Prostate gland (tissue), 2 donors: ENCODE measurements around the gene DUS3L. TPM values are rescaled to one million over a fixed set of nuclear protein-coding genes. Genes with fewer than 3 reads are reported as not detected.

ENCODE experiments used
- DNase-seq: peaks from one replicate; pipeline ENCODE4 v3.0.0-alpha.2; 2019; ENCODE audit warnings: low spot score
- H3K27ac ChIP-seq, 2 donors: fragments of 200-600 bp; sonication (generic); 2 replicates each; pipeline ENCODE4 v1.5.1; 2017 to 2019
- H3K27me3 ChIP-seq: fragments of 200-600 bp; sonication (generic); replicated peaks from 2 replicates; pipeline ENCODE4 v1.5.1; 2019; ENCODE audit not compliant: insufficient read depth
- H3K36me3 ChIP-seq, 2 donors: fragments of 200-600 bp; sonication (generic); 1 replicate in 1 of 2; 2 replicates in 1 of 2; pipeline versions ENCODE4 v1.5.1 to v1.8.1; 2017 to 2019
- H3K4me1 ChIP-seq: fragments of 200-600 bp; sonication (generic); replicated peaks from 2 replicates; pipeline ENCODE4 v1.5.1; 2019
- H3K4me3 ChIP-seq, 2 donors: fragments of 200-600 bp; sonication (generic); 2 replicates each; pipeline ENCODE4 v1.5.1; 2017 to 2019
- H3K9me3 ChIP-seq: fragments of 200-600 bp; sonication (generic); 2 replicates; pipeline ENCODE4 v1.5.1; 2017
- POLR2A ChIP-seq: fragments of 450-650 bp; IDR thresholded peaks from one replicate; pipeline ENCODE4 v1.6.1; 2016; ENCODE audit warnings: antibody characterized with exemption, mild to moderate bottlenecking
- POLR2AphosphoS5 ChIP-seq: sonication (generic); formaldehyde crosslinking; IDR thresholded peaks from one replicate; pipeline ENCODE4 v1.6.1; 2017; ENCODE audit warnings: antibody characterized with exemption
- WGBS: methylation state at CpG from one replicate; pipeline ENCODE4 v1.1.5; 2018; 5-methylcytosine and 5-hydroxymethylcytosine counted together
- intact Hi-C: fragments of 100-400 bp; cut with DNase I; formaldehyde crosslinking; loops from one replicate; pipeline ENCODE4 v1.14.2; 2022
- total RNA-seq, 2 donors: library from RNA; depleted of rRNA; stranded (reverse); fragments of >200 nt; gene quantifications; one replicate each; pipeline ENCODE4 v1.1.0, GENCODE V29; 2016
- TF ChIP-seq, protein P1 (sequence below), 4 experiments: fragments of 200-600 bp in 2 of 4; fragments of 450-650 bp in 2 of 4; sonication (generic) in 2 of 4; IDR thresholded peaks; 1 replicate in 3 of 4; 2 replicates in 1 of 4; pipeline ENCODE4 v1.5.1; 2016 to 2019; ENCODE audit warnings: antibody characterized with exemption in 4 of 4, mild to moderate bottlenecking in 2 of 4, moderate library complexity in 2 of 4

DUS3L gene
- total RNA-seq, 2 donors from 2014 or later: 43.8 to 57.5 TPM

GRCh38 chr19:5799247-5800241, 8.6 kb upstream of the DUS3L start:
- TF ChIP-seq, protein P1, sequence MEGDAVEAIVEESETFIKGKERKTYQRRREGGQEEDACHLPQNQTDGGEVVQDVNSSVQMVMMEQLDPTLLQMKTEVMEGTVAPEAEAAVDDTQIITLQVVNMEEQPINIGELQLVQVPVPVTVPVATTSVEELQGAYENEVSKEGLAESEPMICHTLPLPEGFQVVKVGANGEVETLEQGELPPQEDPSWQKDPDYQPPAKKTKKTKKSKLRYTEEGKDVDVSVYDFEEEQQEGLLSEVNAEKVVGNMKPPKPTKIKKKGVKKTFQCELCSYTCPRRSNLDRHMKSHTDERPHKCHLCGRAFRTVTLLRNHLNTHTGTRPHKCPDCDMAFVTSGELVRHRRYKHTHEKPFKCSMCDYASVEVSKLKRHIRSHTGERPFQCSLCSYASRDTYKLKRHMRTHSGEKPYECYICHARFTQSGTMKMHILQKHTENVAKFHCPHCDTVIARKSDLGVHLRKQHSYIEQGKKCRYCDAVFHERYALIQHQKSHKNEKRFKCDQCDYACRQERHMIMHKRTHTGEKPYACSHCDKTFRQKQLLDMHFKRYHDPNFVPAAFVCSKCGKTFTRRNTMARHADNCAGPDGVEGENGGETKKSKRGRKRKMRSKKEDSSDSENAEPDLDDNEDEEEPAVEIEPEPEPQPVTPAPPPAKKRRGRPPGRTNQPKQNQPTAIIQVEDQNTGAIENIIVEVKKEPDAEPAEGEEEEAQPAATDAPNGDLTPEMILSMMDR (IDR thresholded peaks at IDR 0.05): no peak
- TF ChIP-seq POLR2AphosphoS5 (no peak), POLR2A (no peak)
- Histone ChIP-seq H3K27me3 (no peaks in the 10 kb centered on the region), H3K36me3 (no peaks in the 10 kb centered on the region), H3K4me1 (no peaks in the 10 kb centered on the region), H3K27ac (no peak overlapping the region), H3K9me3 (no peaks in the 10 kb centered on the region), H3K4me3 (no peak overlapping the region)
- intact Hi-C loops: no loop called here
- no peak for DNase-seq
- 65% methylated on average over 37 of the region's 37 CpGs for WGBS

- Histone ChIP-seq H3K4me1 (no peaks in the 10 kb centered on the region), H3K9me3 (no peaks in the 10 kb centered on the region), H3K27me3 (no peaks in the 10 kb centered on the region), H3K4me3 (no peak overlapping the region), H3K36me3 (no peaks in the 10 kb centered on the region), H3K27ac (no peak overlapping the region)
- intact Hi-C loops: no loop called here
- TF ChIP-seq, protein P1 (IDR thresholded peaks at IDR 0.05): no peak
- TF ChIP-seq POLR2AphosphoS5: no peak
- TF ChIP-seq POLR2A: no peak
- WGBS: 86% methylated on average over 8 of the region's 8 CpGs
- DNase-seq: no peak
These were observed 7.3 kb upstream of the DUS3L start for GRCh38 chr19:5798244-5798643.

DNA sequence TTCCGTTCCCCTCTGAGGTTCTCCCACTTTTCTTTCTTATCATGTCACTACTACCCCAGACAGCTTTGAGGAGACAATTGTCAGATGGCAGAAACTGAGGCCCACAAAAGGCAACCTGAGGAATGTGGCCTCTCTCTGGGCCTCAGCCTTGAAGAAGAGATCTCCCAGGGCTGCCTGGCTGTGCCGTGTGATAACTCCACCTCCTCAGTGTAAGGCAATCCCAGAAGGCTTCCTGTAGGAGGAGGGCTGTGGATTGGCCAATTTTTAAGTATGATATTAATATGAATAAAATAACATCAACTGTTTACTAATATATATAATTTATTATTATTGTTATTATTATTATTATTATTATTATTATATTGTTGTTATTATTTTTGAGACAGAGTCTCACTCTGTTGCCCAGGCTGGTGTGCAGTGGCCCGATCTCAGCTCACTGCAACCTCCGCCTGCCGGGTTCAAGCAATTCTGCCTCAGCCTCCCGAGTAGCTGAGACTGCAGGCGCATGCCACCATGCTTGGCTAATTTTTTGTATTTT, 4.5 kb upstream of the DUS3L start:
- no peak for DNase-seq
- no peak overlapping the region for H3K4me3 ChIP-seq
- no peaks in the 10 kb centered on the region for H3K4me1 ChIP-seq
- no peaks in the 10 kb centered on the region for H3K9me3 ChIP-seq
- no peak overlapping the region for H3K27ac ChIP-seq
- H3K36me3 ChIP-seq: no peaks in the 10 kb centered on the region
- intact Hi-C loops: no loop called here
- no peak for TF ChIP-seq POLR2AphosphoS5
- TF ChIP-seq, protein P1 (IDR thresholded peaks at IDR 0.05): no peak
- TF ChIP-seq POLR2A: no peak
- WGBS: 95% methylated on average over 7 of the region's 7 CpGs
- no peaks in the 10 kb centered on the region for H3K27me3 ChIP-seq

DNA sequence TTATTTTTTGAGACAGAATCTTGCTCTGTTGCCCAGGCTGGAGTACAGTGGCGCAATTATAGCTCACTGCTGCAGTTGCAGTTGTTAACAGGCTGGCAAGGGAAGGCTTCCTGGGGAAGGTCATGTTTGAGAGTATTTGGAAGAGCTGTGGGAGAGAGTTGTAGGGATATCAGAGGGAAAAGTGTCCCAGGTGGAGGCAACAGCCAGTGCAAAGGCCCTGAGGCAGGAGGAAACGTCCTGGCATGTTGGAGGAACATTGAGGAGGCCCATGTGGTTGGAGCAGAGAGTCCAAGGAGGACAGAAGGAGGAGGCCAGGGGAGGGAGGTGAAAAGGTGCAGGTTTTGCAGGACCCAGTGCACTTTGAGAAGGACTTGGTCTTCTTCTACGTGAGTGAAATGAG, 2.2 kb upstream of the DUS3L start:
- H3K4me1 ChIP-seq: no peaks in the 10 kb centered on the region
- DNase-seq: no peak
- no peaks in the 10 kb centered on the region for H3K27me3 ChIP-seq
- H3K9me3 ChIP-seq: no peaks in the 10 kb centered on the region
- TF ChIP-seq POLR2A: no peak
- TF ChIP-seq, protein P1 (IDR thresholded peaks at IDR 0.05): no peak
- TF ChIP-seq POLR2AphosphoS5: no peak
- no peak overlapping the region for H3K27ac ChIP-seq
- intact Hi-C loops: no loop called here
- 88% methylated on average over 3 of the region's 3 CpGs for WGBS
- no peak overlapping the region for H3K4me3 ChIP-seq
- H3K36me3 ChIP-seq: peaks cover 0 to 17% of the 10 kb centered on the region in 2 donors
